GM12801 (cell line): Measurements from ENCODE around the gene TBK1.

Source experiments
- CTCF ChIP-seq: IDR thresholded peaks from one replicate; pipeline ENCODE4 v1.5.1; 2011; ENCODE audit warnings: control low read depth; ENCODE audit not compliant: insufficient read length; ENCODE audit errors: extremely low read depth

Gene TBK1

GRCh38 chr12:64455506-64455905, 3.6 kb downstream of the TBK1 start:
- TF ChIP-seq CTCF = no peak

GRCh38 chr12:64456119-64456518, 4.2 kb downstream of the TBK1 start:
- TF ChIP-seq CTCF = no peak

- TF ChIP-seq CTCF = no peak
Observed at GRCh38 chr12:64457032-64457431, 5.1 kb downstream of the TBK1 start.

- TF ChIP-seq CTCF = no peak
Observed at GRCh38 chr12:64457466-64457865, 5.5 kb downstream of the TBK1 start.

GRCh38 chr12:64457923-64458322, 6.0 kb downstream of the TBK1 start:
- TF ChIP-seq CTCF = no peak

GRCh38 chr12:64459394-64459891, 7.5 kb downstream of the TBK1 start:
- no peak for TF ChIP-seq CTCF

GRCh38 chr12:64461634-64462414, 9.9 kb downstream of the TBK1 start:
- TF ChIP-seq CTCF = no peak
